PC-9 (cell line): ENCODE measurements around the gene KLHL26.

Experiments
- EZH2 ChIP-seq: fragments of 200-600 bp; sonication (generic); IDR thresholded peaks from 2 replicates; pipeline ENCODE4 v1.8.0; 2017; ENCODE audit warnings: antibody characterized with exemption, low read depth
- TF ChIP-seq, protein P1 (sequence below): fragments of 200-600 bp; sonication (generic); conservative IDR thresholded peaks from 2 replicates; pipeline ENCODE4 v1.6.1; 2017; ENCODE audit warnings: mixed run types, antibody characterized with exemption, mild to moderate bottlenecking, moderate library complexity

DNA sequence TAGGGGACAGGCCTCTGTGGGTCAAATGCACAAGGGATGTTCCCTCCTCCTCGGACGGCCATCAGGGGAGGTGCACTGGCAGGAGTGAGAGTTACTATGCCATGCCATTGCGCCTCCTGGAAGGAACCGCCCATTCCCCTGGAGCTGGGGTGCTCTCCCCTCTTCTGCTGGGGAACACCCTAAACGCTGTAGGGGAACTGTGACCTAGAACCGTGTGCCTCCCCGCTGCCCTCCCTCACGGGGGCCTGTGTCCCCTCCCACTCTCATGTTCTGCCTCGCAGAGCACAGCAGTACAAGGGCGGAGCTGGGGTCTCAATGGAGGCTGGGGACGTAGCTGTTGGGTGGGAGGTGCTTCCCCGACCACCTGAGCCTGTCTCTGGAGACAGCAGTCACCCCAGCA, 29.5 kb downstream of the KLHL26 start:
- TF ChIP-seq, protein P1, sequence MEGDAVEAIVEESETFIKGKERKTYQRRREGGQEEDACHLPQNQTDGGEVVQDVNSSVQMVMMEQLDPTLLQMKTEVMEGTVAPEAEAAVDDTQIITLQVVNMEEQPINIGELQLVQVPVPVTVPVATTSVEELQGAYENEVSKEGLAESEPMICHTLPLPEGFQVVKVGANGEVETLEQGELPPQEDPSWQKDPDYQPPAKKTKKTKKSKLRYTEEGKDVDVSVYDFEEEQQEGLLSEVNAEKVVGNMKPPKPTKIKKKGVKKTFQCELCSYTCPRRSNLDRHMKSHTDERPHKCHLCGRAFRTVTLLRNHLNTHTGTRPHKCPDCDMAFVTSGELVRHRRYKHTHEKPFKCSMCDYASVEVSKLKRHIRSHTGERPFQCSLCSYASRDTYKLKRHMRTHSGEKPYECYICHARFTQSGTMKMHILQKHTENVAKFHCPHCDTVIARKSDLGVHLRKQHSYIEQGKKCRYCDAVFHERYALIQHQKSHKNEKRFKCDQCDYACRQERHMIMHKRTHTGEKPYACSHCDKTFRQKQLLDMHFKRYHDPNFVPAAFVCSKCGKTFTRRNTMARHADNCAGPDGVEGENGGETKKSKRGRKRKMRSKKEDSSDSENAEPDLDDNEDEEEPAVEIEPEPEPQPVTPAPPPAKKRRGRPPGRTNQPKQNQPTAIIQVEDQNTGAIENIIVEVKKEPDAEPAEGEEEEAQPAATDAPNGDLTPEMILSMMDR = no peak
- TF ChIP-seq EZH2 = no peak
